HepG2 (cell line): ENCODE results near the gene TEX261.

Experiments
- EP300 ChIP-seq, 3 experiments: sonication (generic) in 1 of 3; formaldehyde crosslinking in 1 of 3; IDR thresholded peaks; 2 replicates each; pipeline versions ENCODE4 v1.5.1 to v1.6.1; 2011 to 2020; ENCODE audit warnings: low read depth in 2 of 3, low read length in 2 of 3, borderline replicate concordance in 1 of 3, improper control_type of control experiment in 1 of 3, mild to moderate bottlenecking in 1 of 3, missing genetic modification reagents in 1 of 3, moderate library complexity in 1 of 3
- EZH2 ChIP-seq: conservative IDR thresholded peaks from 2 replicates; pipeline ENCODE4 v1.6.1; 2012; ENCODE audit warnings: mild to moderate bottlenecking, low read depth, low read length, moderate library complexity
- MTA3 ChIP-seq: sonication (generic); formaldehyde crosslinking; IDR thresholded peaks from 2 replicates; pipeline ENCODE4 v1.4.0; 2020; ENCODE audit warnings: missing genetic modification reagents
- U2AF2 ChIP-seq: fragments of 200-400 bp; formaldehyde crosslinking; IDR thresholded peaks from 2 replicates; pipeline ENCODE4 v1.6.1; 2017; ENCODE audit warnings: low read depth, mild to moderate bottlenecking, low read length
- ZKSCAN1 ChIP-seq: fragments of 150-350 bp; IDR thresholded peaks from 2 replicates; pipeline ENCODE4 v1.6.1; 2014; ENCODE audit warnings: low read length
- ZNF12 ChIP-seq: sonication (generic); formaldehyde crosslinking; IDR thresholded peaks from 2 replicates; pipeline ENCODE4 v1.5.0; 2020; ENCODE audit warnings: missing genetic modification reagents
- ZNF318 ChIP-seq: sonication (generic); formaldehyde crosslinking; IDR thresholded peaks from 2 replicates; pipeline ENCODE4 v1.4.0; 2020; ENCODE audit warnings: mild to moderate bottlenecking, missing genetic modification reagents
- ZNF512B ChIP-seq: sonication (generic); formaldehyde crosslinking; IDR thresholded peaks from 2 replicates; pipeline ENCODE4 v1.5.1; 2020; ENCODE audit warnings: missing genetic modification reagents, mild to moderate bottlenecking, borderline replicate concordance
- ZNF609 ChIP-seq: sonication (generic); formaldehyde crosslinking; IDR thresholded peaks from 2 replicates; pipeline ENCODE4 v1.4.0; 2020; ENCODE audit warnings: mild to moderate bottlenecking, missing genetic modification reagents, borderline replicate concordance
- TF ChIP-seq, protein P1 (sequence below): sonication (generic); formaldehyde crosslinking; IDR thresholded peaks from 2 replicates; pipeline ENCODE4 v1.5.0; 2020; ENCODE audit warnings: mild to moderate bottlenecking, missing genetic modification reagents, moderate library complexity

GRCh38 chr2:71005271-71006202 lies 10.9 kb upstream of the TEX261 start:
- TF ChIP-seq EP300 (IDR thresholded peaks at IDR 0.05; ENCODE audit: low read depth in 2 of 2, low read length in 2 of 2) (no peak), EP300 (CRISPR knock-in tag; IDR thresholded peaks at IDR 0.05; ENCODE audit: borderline replicate concordance) (no peak), EZH2 (no peak), ZNF318 (CRISPR knock-in tag) (no peak), ZNF609 (no peak), U2AF2 (no peak), ZKSCAN1 (no peak), ZNF512B (CRISPR knock-in tag) (no peak), ZNF12 (CRISPR knock-in tag) (no peak), MTA3 (no peak)
- TF ChIP-seq, protein P1, sequence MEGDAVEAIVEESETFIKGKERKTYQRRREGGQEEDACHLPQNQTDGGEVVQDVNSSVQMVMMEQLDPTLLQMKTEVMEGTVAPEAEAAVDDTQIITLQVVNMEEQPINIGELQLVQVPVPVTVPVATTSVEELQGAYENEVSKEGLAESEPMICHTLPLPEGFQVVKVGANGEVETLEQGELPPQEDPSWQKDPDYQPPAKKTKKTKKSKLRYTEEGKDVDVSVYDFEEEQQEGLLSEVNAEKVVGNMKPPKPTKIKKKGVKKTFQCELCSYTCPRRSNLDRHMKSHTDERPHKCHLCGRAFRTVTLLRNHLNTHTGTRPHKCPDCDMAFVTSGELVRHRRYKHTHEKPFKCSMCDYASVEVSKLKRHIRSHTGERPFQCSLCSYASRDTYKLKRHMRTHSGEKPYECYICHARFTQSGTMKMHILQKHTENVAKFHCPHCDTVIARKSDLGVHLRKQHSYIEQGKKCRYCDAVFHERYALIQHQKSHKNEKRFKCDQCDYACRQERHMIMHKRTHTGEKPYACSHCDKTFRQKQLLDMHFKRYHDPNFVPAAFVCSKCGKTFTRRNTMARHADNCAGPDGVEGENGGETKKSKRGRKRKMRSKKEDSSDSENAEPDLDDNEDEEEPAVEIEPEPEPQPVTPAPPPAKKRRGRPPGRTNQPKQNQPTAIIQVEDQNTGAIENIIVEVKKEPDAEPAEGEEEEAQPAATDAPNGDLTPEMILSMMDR (CRISPR knock-in tag): no peak
